ENCODE results near the gene IL4R. TPM values are rescaled to one million over a fixed set of nuclear protein-coding genes. Genes with fewer than 3 reads are reported as not detected.
"Not testable (repeated sequence)": the region's sequence is repeated elsewhere in the genome, so short reads cannot be mapped to it uniquely, and the experiment has no call there.

Gene IL4R
- total RNA-seq, 2 experiments from 2014 or later = 183 to 190 TPM

DNA sequence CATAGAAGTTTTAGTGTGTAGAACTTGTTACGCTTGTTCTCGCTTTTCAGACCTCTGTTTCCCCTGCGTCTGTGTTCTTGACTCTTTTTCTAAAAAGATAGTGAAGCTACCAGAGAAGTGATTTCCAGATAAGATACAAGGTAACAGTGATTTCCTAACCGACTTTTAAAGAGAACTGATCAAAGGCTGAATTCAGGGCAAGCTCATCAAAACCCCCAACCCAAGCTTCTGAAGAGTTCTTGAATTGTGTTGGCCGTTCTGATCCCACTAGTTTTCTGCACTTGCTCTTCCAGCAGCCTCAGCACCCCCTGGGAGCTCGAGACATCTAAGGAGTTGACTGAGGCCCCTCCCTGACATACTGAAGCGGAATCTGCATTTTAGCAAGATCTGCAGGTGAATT is 32.5 kb upstream of the IL4R start:
- peaks cover 41% of the 10 kb centered on the region for H3K4me1 Mint-ChIP-seq
- no peak overlapping the region for H3K4me3 Mint-ChIP-seq

DNA sequence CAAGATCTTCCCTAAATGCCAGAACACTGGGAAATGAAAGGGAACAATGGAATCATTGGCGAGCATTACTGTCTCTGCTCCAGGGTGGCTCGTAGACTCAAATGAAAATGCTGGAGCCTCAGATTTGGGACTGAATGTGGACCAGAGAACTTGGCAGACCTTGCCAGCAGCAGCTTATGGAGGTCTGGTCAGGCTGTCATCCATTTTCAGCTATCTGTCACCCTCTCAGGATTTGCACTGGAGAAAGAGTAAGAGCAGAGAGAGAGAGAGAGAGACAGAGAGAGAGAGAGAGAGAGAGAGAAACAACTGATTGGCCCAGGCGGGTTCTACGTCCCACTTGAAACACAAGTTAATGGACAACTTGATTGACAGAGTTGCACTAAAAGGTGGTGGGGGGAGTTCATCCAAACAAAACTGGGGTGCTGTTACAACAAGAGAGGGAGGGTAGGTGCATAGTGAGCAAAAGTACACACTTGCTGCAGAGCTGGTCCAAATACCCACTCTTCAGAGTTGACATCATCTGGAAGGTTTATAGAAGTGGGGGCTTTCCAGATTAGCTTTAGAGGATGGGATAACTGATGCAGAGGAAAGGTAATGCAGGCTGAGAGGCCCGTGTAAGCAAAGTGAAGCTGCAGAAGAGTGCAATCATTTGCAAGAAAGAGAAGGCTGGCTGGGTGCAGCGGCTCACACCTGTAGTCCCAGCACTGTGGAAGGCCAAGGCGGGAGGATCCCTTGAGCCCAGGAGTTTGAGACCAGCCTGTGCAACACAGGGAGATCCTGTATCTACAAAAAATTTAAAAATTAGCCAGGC is 28.7 kb upstream of the IL4R start:
- Mint-ChIP-seq H3K36me3 (peaks cover 3% of the 10 kb centered on the region), H3K27ac (no peak overlapping the region), H3K27me3 (no peaks in the 10 kb centered on the region), H3K9me3 (peaks cover 4% of the 10 kb centered on the region), H3K4me1 (peaks cover 43% of the 10 kb centered on the region), H3K4me3 (peak overlapping the region; percentile 15)
- no peak for DNase-seq

More for the DNA sequence above, 32.5 kb upstream of the IL4R start:
- no peak overlapping the region for H3K27ac Mint-ChIP-seq
- no peaks in the 10 kb centered on the region for H3K36me3 Mint-ChIP-seq
- H3K9me3 Mint-ChIP-seq = peaks cover 4% of the 10 kb centered on the region
- no peaks in the 10 kb centered on the region for H3K27me3 Mint-ChIP-seq
- DNase-seq = no peak

DNA sequence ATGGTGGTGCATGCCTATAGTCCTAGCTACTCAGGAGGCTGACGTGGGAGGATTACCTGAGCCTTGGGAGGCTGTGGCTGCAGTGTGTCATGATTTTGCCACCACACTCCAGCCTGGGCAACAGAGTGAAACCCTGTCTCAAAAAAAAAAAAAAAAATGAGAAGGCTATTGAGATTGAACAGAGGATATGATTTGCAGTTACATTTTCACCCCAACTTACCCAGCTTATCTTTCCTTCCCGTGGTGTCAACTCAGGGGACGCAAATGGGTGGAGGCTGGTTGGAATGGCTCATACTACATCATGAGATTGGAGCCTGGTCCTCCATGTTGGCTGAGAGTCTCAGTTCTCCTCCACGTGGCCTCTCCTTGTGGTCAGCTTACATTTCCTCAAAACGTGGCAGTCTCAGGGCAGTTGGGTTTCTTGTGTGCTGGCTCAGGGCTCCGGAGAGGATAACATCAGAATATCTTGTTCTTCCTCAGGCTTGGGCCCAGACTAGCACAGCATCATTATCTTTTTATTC is 28.0 kb upstream of the IL4R start:
- H3K27me3 Mint-ChIP-seq = no peaks in the 10 kb centered on the region
- peak overlapping the region; percentile 25 for H3K27ac Mint-ChIP-seq
- peaks cover 4% of the 10 kb centered on the region for H3K9me3 Mint-ChIP-seq
- DNase-seq = no peak
- peaks cover 3% of the 10 kb centered on the region for H3K36me3 Mint-ChIP-seq
- peaks cover 49% of the 10 kb centered on the region for H3K4me1 Mint-ChIP-seq
- no peak overlapping the region for H3K4me3 Mint-ChIP-seq

DNA sequence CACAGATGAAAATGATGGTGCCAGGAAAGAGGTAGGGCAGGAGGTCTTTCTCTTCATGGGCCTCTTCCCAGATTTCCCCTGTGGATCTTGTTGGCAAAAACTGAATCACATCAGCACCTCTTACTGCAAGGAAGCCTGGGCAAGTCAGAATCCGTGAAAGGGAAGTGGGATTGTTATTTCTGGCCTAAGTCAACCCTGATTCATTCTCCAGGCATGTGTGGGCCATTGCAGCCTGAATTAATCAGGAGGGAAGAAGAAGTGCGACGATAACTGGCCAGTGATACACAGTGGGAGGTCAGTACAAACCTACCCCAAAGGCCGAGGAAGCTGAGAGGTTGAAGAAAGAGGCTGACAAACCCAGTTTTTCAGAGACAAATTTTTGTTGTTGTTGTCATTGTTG is 27.3 kb upstream of the IL4R start:
- Mint-ChIP-seq H3K4me1 (peaks cover 48% of the 10 kb centered on the region), H3K4me3 (no peak overlapping the region), H3K27ac (no peak overlapping the region), H3K27me3 (no peaks in the 10 kb centered on the region), H3K36me3 (peaks cover 3% of the 10 kb centered on the region), H3K9me3 (peaks cover 4% of the 10 kb centered on the region)
- no peak for DNase-seq

DNA sequence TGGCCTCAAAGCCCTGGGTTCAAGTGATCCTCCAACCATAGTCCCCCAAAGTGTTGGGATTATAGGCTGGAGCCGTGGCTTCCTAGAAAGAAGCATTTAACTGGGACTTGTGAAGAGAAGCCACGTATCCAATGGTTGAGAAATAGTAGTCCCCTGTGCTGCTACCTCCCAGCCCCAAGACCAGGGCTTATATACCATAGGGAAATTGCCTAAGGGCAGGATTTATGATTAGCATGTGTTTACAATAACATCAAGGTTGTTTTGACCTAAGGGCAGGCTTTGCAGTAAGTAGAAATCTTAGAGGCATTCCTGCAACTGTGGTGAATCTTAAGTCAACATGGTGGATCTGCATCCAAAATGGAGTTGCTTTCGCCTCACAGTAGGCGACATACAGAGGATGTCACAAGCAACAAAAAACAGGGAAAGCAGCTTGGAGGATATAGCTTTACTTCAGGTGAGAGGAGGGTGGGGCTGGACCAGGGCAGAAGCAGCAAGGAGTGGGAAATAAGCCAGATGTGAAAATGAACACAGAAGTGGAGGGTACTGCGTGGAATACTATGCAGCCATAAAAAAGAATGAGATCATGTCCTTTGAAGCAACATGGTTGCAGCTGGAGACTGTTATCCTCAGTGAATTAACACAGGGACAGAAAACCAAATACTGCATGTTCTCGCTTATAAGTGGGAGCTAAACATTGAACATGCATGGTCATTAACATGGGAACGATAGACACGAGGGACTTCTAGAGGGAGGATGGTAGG is 26.5 kb upstream of the IL4R start:
- peaks cover 46% of the 10 kb centered on the region for H3K4me1 Mint-ChIP-seq
- H3K9me3 Mint-ChIP-seq = peaks cover 4% of the 10 kb centered on the region
- no peak overlapping the region for H3K4me3 Mint-ChIP-seq

DNA sequence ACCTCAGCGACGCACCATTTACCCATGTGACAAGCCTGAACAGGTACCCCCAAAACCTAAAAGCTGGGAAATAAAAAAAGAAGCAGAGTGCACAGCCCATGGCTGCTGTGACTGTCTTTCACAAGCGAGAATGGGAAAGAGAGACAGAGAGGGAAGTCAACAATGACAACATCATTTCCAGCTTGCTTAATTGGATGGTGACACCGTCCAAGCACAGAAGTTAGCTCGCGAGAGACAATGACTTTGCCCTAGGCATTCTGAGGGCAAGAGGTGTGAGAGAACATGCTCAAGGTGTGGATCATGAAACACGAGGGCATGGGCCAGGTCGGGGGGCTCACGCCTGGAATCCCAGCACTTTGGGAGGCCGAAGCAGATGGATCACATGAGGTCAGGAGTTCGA is 25.9 kb upstream of the IL4R start:
- peaks cover 45% of the 10 kb centered on the region for H3K4me1 Mint-ChIP-seq
- no peak overlapping the region for H3K4me3 Mint-ChIP-seq
- no peak overlapping the region for H3K27ac Mint-ChIP-seq
- peaks cover 4% of the 10 kb centered on the region for H3K9me3 Mint-ChIP-seq
- DNase-seq = no peak
- H3K27me3 Mint-ChIP-seq = no peaks in the 10 kb centered on the region
- H3K36me3 Mint-ChIP-seq = peaks cover 3% of the 10 kb centered on the region

More for the DNA sequence above, 26.5 kb upstream of the IL4R start:
- H3K27ac Mint-ChIP-seq = no peak overlapping the region
- H3K27me3 Mint-ChIP-seq = no peaks in the 10 kb centered on the region
- peaks cover 3% of the 10 kb centered on the region for H3K36me3 Mint-ChIP-seq
- DNase-seq = no peak

DNA sequence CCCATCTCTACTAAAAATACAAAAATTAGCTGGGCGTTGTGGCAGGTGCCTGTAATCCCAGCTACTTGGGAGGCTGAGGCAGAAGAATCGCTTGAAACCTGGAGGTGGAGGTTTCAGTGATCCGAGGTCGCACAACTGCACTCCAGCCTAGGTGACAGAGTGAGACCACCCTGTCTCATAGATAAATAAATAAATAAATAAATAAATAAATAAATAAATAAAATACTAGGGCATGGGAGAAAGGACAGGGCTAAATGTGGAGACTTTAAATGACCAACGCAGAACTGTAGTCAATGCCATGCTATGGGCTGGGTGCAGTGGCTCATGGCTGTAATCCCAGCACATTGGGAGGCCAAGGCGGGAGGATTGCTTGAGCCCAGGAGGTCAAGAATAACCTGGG is 25.5 kb upstream of the IL4R start:
- not testable (repeated sequence) for DNase-seq, H3K27ac Mint-ChIP-seq, H3K9me3 Mint-ChIP-seq, H3K36me3 Mint-ChIP-seq, H3K27me3 Mint-ChIP-seq, H3K4me3 Mint-ChIP-seq
- H3K4me1 Mint-ChIP-seq = peaks cover 41% of the 10 kb centered on the region

DNA sequence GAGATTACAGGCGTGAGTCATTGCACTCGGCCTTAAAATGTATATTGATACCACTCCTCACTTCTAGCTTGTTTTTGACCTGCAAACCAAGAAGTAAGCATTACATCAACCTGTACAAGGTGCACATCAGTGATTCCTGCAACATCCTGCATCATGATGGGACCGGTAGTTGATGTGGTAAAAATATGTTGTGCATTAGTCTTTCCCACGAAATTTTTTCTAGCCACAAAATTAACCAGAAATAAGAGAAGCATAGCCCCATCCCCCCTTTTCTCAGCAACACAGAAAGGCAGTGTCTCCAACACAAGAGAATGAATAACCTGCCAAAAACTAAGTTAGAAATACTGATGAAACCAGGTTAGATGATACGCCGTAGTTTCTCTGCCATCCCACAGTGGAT is 24.1 kb upstream of the IL4R start:
- no peak for DNase-seq
- no peak overlapping the region for H3K27ac Mint-ChIP-seq

DNA sequence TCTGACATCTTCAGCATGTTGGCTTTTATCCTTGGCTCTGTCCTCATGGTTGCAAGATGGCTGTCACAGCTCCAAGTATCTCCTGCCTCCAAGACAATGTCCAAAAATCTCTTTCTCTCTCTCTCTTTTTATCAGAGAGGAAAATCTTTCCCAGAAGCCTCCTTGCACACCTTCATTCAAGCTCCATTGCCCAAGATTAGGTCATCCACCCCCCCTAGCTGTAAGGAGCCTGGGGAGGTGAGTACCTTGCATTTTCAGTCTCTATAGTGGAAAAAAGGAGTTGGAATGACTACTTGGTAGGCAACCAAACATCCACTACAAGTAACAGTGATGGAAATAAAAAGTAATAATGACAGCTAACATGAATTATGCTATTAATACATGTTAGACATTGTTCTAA is 23.2 kb upstream of the IL4R start:
- H3K4me3 Mint-ChIP-seq = no peak overlapping the region
- H3K27me3 Mint-ChIP-seq = no peaks in the 10 kb centered on the region
- DNase-seq = no peak
- H3K36me3 Mint-ChIP-seq = peaks cover 3% of the 10 kb centered on the region
- H3K27ac Mint-ChIP-seq = no peak overlapping the region
- H3K9me3 Mint-ChIP-seq = peaks cover 4% of the 10 kb centered on the region
- H3K4me1 Mint-ChIP-seq = peaks cover 27% of the 10 kb centered on the region

More for the DNA sequence above, 24.1 kb upstream of the IL4R start:
- Mint-ChIP-seq H3K9me3 (peaks cover 4% of the 10 kb centered on the region), H3K36me3 (peaks cover 3% of the 10 kb centered on the region), H3K4me1 (peaks cover 35% of the 10 kb centered on the region), H3K4me3 (no peak overlapping the region), H3K27me3 (no peaks in the 10 kb centered on the region)

DNA sequence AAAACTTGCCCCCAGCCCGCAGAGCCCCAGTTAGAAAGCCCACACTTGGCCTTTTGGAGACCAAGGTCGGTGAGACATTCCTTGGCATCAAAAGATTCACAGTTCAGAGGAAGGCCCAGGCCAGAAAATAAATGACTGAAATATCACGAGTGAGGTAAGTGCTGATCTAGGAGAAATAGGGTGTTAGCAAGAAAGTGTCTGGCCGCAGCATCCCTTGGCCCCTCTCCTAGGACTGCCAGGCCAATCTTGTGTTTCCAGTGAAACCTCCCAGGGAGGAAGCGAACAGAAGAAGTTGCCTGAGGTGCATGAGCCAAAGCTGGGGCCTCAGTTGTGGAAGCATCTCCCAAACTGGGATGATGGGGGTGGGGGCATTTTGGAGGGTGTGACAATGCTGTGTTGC is 22.7 kb upstream of the IL4R start:
- H3K27me3 Mint-ChIP-seq = no peaks in the 10 kb centered on the region
- H3K4me1 Mint-ChIP-seq = peaks cover 21% of the 10 kb centered on the region
- H3K4me3 Mint-ChIP-seq = no peak overlapping the region
- peaks cover 3% of the 10 kb centered on the region for H3K36me3 Mint-ChIP-seq
- no peak for DNase-seq
- H3K27ac Mint-ChIP-seq = peak overlapping the region; percentile 25
- peaks cover 4% of the 10 kb centered on the region for H3K9me3 Mint-ChIP-seq

DNA sequence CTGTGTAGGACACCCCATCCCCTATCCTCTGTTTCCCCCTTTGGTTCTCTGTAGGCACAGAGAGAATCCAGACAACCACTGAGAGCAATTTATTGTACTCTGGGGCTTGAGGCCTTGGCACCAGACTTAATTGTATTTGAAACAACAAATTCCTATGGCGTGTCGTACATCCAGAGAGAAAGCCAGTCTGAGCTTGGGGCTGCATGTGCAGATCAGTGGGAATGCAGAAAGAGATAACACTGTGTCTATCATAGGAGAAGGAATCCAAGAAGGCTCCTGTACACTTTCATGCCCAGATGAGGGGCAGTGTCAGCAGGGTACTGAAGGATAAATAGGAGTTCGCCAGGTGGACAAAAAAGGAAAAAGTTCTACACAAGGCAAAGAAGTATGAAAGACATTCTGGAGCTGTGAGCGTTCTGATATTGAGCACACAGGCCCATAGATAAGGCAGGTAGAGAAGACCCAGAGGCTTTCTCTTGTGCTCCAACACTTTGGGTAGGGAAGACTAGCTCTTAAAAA is 22.0 kb upstream of the IL4R start:
- Mint-ChIP-seq H3K9me3 (peaks cover 4% of the 10 kb centered on the region), H3K27ac (no peak overlapping the region), H3K27me3 (no peaks in the 10 kb centered on the region), H3K36me3 (peaks cover 3% of the 10 kb centered on the region), H3K4me3 (no peak overlapping the region), H3K4me1 (peaks cover 21% of the 10 kb centered on the region)
- DNase-seq = no peak

DNA sequence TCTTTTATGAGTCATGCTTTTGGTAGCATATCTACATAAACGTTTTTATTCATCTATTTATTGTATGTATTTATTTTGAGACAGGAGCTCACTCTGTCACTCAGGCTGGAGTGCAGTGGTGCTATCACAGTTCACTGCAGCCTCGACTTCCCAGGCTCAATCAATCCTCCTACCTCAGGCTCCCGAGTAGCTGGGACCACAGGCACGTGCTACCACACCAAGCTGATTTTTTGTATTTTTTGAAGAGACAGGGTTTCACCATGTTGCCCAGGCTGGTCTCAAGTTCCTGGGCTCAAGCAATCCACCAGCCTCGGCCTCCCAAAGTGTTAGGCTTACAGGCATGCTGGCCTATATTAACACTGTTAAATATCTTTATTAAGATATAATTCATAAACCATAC is 20.4 kb upstream of the IL4R start:
- Mint-ChIP-seq H3K36me3 (no peaks in the 10 kb centered on the region), H3K27ac (no peak overlapping the region), H3K4me1 (peaks cover 21% of the 10 kb centered on the region), H3K9me3 (no peaks in the 10 kb centered on the region), H3K27me3 (no peaks in the 10 kb centered on the region), H3K4me3 (no peak overlapping the region)
- no peak for DNase-seq

DNA sequence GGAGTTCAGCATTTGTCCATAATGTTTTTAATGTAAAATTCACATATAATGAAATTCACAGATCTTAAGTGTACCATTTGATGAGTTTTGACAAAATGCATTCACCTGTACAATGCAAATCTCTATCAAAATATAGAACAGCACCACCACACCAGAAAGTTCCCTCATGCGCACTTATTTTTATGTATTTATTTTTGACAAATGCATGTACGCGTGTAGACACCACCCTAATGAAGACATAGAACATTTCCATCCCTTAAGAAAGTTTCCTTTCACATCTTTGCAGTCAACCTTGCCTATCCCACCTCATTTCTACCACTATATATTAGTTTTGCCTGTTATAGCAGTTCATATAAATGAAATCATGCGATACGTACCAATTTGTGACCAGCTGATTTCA is 15.6 kb upstream of the IL4R start:
- Mint-ChIP-seq H3K4me3 (no peak overlapping the region), H3K36me3 (no peaks in the 10 kb centered on the region), H3K27me3 (no peaks in the 10 kb centered on the region), H3K9me3 (peaks cover 2% of the 10 kb centered on the region), H3K4me1 (peaks cover 6% of the 10 kb centered on the region), H3K27ac (peak overlapping the region; percentile 4)
- DNase-seq = no peak

DNA sequence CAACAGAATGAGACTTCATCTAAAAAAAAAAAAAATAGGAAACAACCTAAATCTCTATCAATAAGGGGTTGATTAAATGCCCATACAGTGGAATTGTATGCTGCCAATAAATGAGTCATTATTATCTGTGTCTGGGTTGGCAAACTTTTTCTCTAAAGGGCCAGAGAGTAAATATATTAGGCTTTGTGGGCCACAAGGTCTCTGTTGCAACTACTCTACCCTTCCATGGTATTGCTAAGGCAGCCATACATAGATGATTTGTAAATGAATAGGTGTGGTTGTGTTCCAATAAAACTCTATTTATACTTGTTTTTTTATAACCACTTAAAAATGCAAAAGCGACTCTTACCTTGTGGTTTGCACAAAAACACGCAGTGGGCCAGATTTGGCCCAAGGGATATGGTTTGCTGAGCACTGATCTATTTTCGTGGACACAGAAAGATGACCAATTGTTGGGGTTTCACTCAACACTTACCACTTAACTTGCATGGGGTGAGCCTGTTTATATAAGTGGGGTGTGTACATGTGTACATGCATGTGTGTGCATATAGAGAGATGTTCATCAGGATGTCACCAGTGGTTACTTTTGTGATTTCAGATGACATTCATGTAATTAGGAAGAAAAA is 12.4 kb upstream of the IL4R start:
- Mint-ChIP-seq H3K9me3 (peaks cover 7% of the 10 kb centered on the region), H3K27ac (no peak overlapping the region), H3K4me1 (peaks cover 14% of the 10 kb centered on the region), H3K36me3 (peaks cover 2% of the 10 kb centered on the region), H3K27me3 (no peaks in the 10 kb centered on the region), H3K4me3 (no peak overlapping the region)
- DNase-seq = no peak

DNA sequence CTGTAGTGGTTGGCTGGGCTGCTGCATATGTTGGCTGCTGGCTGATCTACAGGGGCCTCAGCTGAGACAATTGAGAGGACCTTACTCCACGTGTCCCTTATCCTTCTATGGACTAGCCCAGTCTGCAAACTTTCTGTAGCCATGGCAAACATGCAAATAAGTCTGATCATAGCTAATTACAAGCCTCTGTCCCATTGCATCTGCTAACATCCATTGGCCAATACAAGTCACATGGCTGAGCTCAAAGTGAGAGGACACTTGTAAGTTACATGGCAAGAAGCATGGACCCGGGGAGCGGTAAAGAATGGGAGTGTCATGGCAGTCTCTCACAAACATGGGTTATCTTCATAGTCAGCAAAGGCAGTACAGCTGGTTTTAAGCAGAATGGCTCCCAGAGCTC is 11.6 kb upstream of the IL4R start:
- peaks cover 5% of the 10 kb centered on the region for H3K36me3 Mint-ChIP-seq
- no peaks in the 10 kb centered on the region for H3K27me3 Mint-ChIP-seq
- H3K4me3 Mint-ChIP-seq = no peak overlapping the region
- peaks cover 10% of the 10 kb centered on the region for H3K9me3 Mint-ChIP-seq
- no peak for DNase-seq
- H3K4me1 Mint-ChIP-seq = peaks cover 14% of the 10 kb centered on the region
- no peak overlapping the region for H3K27ac Mint-ChIP-seq

Measured in activated naive CD8-positive, alpha-beta T cell treated with anti-CD3 and anti-CD28 coated beads for 36 hours (primary cell).